ENCODE results near the gene MAPK4.

The MAPK4 gene

GRCh38 chr18:50709193-50709592, 149.3 kb downstream of the MAPK4 start:
- H3K27ac ChIP-seq, result no peak overlapping the region
- TF ChIP-seq ZFX (IDR thresholded peaks at IDR 0.05; ENCODE audit: borderline replicate concordance) (no peak), CTCF (IDR thresholded peaks at IDR 0.05) (no peak)

GRCh38 chr18:50711386-50711785, 151.5 kb downstream of the MAPK4 start:
- H3K27ac ChIP-seq, result no peak overlapping the region
- TF ChIP-seq ZFX (IDR thresholded peaks at IDR 0.05; ENCODE audit: borderline replicate concordance), result no peak
- TF ChIP-seq CTCF (IDR thresholded peaks at IDR 0.05), result no peak

- TF ChIP-seq ZFX (IDR thresholded peaks at IDR 0.05; ENCODE audit: borderline replicate concordance) (no peak), CTCF (IDR thresholded peaks at IDR 0.05) (no peak)
- H3K27ac ChIP-seq, result no peak overlapping the region
Measured at GRCh38 chr18:50715919-50716318, 156.0 kb downstream of the MAPK4 start.

- TF ChIP-seq CTCF (IDR thresholded peaks at IDR 0.05), result no peak
- no peak for TF ChIP-seq ZFX (IDR thresholded peaks at IDR 0.05; ENCODE audit: borderline replicate concordance)
- H3K27ac ChIP-seq, result no peak overlapping the region
Measured at GRCh38 chr18:50716902-50717301, 157.0 kb downstream of the MAPK4 start.

GRCh38 chr18:50717563-50717962, 157.7 kb downstream of the MAPK4 start:
- H3K27ac ChIP-seq, result no peak overlapping the region
- TF ChIP-seq ZFX (IDR thresholded peaks at IDR 0.05; ENCODE audit: borderline replicate concordance) (no peak), CTCF (IDR thresholded peaks at IDR 0.05) (no peak)

- TF ChIP-seq CTCF (IDR thresholded peaks at IDR 0.05), result no peak
- TF ChIP-seq ZFX (IDR thresholded peaks at IDR 0.05; ENCODE audit: borderline replicate concordance), result no peak
- no peak overlapping the region for H3K27ac ChIP-seq
Measured at GRCh38 chr18:50719471-50720324, 159.8 kb downstream of the MAPK4 start.

GRCh38 chr18:50720325-50720674, 160.4 kb downstream of the MAPK4 start:
- H3K27ac ChIP-seq, result no peak overlapping the region
- TF ChIP-seq ZFX (IDR thresholded peaks at IDR 0.05; ENCODE audit: borderline replicate concordance) (no peak), CTCF (IDR thresholded peaks at IDR 0.05) (no peak)

Measured in 22Rv1 (cell line).